OCI-LY7 (cell line): ENCODE data around the gene BCKDHB.

Experiments used
- EZH2phosphoT487 ChIP-seq: fragments of 200-600 bp; sonication (generic); IDR thresholded peaks from 2 replicates; pipeline ENCODE4 v1.6.1; 2018; ENCODE audit warnings: low read depth, borderline replicate concordance, mild to moderate bottlenecking, mixed run types, antibody characterized with exemption, low read length, moderate library complexity, mixed read lengths
- TF ChIP-seq, protein P1 (sequence below): fragments of 200-600 bp; sonication (generic); conservative IDR thresholded peaks from 2 replicates; pipeline ENCODE4 v1.5.1; 2014; ENCODE audit warnings: mild to moderate bottlenecking, antibody characterized with exemption, low read length, moderate library complexity, mixed read lengths

DNA sequence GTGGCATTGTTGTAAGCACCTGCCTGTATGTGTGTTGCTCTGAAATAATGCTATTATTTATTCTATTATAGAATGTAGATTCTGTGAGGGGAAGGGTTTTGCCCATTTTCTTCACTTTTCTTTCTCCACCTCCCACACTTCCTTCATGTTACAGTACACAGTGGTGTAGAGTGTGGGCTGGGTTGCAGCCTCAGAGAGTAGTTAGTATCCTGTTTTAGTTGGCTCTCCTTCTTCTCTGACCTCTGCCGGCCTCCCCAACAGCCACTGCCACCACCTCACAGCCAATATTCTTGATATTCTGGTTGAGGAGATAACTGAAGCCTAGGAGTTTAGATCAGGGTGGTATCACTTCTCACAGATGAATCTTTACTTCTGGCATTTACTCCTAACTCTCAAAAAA is 143.4 kb downstream of the BCKDHB start:
- TF ChIP-seq, protein P1, sequence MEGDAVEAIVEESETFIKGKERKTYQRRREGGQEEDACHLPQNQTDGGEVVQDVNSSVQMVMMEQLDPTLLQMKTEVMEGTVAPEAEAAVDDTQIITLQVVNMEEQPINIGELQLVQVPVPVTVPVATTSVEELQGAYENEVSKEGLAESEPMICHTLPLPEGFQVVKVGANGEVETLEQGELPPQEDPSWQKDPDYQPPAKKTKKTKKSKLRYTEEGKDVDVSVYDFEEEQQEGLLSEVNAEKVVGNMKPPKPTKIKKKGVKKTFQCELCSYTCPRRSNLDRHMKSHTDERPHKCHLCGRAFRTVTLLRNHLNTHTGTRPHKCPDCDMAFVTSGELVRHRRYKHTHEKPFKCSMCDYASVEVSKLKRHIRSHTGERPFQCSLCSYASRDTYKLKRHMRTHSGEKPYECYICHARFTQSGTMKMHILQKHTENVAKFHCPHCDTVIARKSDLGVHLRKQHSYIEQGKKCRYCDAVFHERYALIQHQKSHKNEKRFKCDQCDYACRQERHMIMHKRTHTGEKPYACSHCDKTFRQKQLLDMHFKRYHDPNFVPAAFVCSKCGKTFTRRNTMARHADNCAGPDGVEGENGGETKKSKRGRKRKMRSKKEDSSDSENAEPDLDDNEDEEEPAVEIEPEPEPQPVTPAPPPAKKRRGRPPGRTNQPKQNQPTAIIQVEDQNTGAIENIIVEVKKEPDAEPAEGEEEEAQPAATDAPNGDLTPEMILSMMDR, result no peak
- TF ChIP-seq EZH2phosphoT487, result no peak
